HG02798 (cell line): ENCODE measurements around the gene KIAA1549.
"Not testable (repeated sequence)": the region's sequence is repeated elsewhere in the genome, so short reads cannot be mapped to it uniquely, and the experiment has no call there.

Source experiments
- ATAC-seq: cut with Tn5 transposase; IDR thresholded peaks from one replicate; pipeline ENCODE4 v1.9.1; 2021; ENCODE audit warnings: mild to moderate bottlenecking; ENCODE audit not compliant: unreplicated experiment, poor library complexity

KIAA1549 gene

DNA sequence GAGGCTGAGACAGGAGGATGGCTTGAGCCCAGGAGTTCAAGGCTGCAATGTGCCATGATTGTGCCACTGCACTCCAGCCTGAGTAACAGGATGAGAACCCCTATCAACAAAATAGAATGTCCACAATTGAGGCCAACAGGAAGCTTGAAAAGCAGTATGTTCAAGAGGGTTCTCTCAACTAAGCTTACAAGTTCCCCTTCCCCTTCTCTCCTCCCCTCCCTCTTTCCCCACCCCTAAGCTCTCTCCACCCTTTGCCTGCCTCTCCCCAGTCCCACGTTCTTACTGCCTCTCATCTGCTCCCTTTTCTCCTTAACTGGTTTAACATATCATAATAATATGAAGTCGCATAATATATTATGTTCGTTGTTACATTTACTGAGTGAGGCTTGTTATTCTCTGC, 35.4 kb downstream of the KIAA1549 start:
- ATAC-seq: no peak

DNA sequence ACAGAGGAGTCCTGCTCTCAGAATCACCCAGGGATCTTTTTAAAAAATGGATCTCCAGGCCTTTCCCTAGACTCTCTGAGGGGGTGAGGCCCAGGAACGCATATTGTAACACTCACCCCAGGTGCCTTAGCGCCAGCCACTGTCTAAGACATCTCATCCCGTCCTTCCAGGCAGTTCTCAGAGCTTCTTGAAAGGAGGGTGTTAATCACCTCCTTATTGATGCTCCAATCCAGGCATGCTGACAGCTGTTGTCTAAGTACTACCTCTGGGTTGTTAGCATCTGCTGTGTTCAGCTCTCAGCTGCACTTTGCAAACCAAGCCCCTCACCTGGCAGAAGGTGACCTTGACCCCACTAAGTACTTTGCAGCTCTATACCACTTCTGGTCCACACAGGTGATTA, 36.0 kb downstream of the KIAA1549 start:
- no peak for ATAC-seq

DNA sequence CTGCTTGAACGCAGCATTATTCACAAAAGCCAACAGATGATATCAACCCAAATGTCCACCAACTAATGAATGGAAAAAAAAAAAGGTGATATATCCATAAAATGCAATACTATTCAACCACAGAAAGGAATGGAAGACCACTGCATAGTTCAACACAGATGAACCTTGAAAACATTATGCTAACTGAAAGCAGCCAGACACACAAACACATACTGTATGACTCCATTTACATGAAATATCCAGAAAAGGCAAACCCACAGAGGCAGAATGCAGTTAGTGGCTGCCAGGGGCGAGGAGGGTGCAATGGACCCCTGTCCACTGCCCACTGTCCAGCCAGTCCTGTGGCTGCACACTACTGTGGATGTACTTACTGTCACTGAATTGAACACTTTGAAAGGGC, 36.6 kb downstream of the KIAA1549 start:
- ATAC-seq: no peak

DNA sequence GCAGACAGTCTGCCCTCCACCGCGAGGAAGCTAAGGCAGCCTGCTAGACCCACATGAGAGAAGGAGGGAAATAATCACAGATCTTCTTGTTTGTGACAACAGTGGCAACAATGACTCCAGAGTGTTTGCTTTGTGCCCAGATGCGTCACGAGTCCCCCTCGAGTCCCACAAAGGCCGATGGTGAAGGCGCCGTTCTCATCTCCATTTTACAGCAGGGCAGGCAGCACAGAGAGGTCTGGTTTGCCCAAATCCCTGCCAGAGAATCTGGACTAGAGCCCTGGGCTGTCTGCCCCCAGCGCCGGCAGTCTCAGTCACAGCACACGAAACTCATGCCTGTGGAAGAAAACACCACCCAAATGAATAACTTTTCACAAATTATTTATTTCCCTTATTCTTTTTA, 38.1 kb downstream of the KIAA1549 start:
- ATAC-seq: no peak

DNA sequence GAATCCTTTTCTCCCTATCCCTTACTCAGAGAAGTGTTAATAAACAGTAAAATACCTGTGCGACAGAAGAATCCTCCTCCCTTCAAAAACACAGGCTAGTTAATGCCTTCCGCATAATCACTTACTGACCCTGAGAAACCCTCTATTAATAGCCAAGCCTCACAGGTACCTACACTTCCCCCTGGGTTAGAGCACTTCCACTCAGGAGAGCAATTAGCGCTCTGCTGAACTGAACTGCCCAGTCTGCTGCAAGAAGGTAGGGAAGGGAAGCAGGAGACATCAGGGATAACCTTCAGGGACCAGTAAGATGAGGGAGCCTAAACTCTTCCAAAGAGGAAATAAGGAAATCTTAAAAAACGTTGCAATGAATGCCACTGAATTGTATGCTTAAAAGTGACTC, 39.6 kb downstream of the KIAA1549 start:
- no peak for ATAC-seq

DNA sequence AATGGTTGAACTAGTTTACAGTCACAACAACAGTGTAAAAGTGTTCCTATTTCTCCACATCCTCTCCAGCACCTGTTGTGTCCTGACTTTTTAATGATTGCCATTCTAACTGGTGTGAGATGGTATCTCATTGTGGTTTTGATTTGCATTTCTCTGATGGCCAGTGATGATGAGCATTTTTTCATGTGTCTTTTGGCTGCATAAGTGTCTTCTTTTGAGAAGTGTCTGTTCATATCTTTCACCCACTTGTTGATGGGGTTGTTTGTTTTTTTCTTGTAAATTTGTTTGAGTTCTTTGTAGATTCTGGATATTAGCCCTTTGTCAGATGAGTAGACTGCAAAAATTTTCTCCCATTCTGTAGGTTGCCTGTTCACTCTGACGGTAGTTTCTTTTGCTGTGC, 40.6 kb downstream of the KIAA1549 start:
- ATAC-seq: not testable (repeated sequence)

DNA sequence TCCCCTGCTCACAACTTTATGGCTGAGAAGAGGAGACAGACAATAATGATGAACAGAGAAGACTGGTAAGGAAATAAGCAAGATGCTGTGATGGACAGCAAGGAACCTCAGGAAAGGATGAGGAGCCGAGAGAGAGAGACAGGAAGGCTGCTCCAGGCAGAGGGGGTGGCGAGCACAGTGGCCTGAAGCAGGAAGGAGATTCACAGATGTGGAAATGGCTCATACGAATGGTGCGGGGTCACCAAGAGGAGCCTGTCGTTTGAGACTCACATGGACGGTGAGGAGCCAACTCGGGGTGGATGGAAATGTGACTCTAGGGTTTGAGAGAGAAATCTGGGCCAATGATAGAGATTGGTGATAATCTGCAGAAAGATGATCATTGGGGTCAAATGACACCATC, 43.7 kb downstream of the KIAA1549 start:
- no peak for ATAC-seq

DNA sequence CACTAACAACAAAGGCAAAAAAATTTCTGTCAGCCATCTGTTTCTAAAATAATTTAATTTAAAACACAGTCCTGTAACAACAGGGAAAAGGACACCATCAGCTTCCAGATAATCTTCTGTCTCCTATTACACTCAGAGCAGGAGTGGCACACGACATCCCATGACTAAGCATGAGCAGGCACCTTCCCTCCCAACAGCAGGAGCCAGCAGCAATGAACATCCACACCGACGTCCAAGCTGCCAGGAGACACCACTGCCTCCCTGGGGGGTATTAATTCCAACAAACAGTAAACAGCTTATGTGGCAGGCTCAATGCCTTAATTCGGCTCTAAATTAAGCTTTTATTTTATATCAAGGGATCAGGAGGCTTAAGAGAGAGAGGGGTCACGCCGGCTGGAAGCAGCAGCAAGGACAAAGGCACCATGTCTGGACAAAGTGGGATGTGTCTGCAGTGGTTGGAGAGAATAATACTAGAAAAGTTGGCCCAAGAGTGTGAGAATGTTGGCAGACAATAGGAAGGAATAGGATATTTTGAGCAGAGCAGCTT, 45.7 kb downstream of the KIAA1549 start:
- no peak for ATAC-seq

DNA sequence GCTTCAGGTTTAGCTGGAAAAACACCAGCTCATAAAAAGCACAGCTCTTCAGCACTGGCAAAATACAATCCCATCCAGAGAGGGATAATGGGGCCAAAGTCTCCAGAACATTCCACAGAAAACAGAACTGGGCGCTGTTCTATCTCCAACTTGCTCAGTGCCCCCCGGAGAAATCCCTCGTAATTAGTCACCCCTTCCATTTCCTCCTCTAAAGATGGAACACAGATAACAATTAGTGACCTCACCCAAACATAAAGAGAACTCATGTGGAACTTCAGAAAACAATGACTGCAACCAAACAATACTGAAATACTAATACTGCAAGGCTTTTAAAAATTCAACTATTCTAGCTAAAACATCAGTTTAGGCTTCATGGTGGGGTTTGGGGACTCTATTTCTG, 46.3 kb downstream of the KIAA1549 start:
- ATAC-seq: no peak

DNA sequence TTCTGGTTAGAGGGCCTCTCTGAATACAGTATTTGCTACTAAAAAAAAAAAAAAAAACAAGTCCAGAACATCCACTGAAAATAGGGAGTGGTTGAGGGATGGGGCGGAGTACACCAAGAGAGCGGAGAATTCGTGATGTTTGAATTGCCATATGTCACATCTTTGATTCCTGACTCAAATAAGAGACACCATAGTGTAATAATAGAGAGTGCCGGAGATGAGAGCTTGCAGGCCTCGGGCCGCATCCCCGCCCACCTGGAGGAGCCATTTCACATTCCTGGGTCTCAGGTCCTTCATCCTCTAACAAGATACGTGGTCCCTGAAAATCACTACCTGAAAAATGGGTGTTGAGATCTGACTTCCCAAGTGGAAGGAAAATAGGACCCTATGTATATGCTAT, 46.8 kb downstream of the KIAA1549 start:
- no peak for ATAC-seq

DNA sequence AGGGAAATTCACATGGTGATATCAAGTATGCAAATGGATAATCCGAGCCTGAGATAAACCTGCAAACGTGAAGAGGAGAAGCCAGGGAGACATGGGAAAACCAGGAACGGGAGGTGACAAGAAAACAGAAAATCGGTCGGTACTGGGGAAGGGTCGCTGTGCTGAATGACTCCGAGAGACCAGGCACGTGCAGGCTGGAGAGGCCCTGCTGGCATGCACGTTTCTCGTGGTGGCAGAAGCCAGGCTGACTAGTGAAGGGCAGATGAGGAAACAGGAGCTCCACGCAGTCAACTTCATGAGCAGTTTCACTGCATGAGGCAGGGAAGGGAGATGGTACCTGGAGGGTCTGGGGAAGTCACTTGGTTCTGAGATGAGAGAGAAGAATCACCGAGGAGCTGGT, 48.3 kb downstream of the KIAA1549 start:
- no peak for ATAC-seq

DNA sequence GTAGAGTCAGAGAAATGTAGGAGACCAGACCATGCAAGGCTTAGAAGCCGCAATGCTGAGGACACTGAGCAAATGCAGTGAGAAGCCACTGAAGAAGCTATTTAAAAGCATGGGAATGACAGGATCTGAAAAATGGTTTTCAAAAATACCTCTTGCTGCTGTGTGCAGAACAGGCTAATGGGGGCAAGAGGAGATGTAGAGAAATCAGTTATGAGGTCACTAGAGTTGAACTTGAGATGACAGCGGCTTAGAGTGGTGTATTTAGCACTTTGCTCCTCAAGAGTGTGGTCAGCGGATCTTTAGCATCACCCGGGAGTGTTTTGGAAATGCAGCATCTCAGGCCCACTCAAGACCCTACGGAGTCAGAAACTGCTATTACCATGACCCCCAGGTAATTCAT, 48.8 kb downstream of the KIAA1549 start:
- ATAC-seq: no peak

DNA sequence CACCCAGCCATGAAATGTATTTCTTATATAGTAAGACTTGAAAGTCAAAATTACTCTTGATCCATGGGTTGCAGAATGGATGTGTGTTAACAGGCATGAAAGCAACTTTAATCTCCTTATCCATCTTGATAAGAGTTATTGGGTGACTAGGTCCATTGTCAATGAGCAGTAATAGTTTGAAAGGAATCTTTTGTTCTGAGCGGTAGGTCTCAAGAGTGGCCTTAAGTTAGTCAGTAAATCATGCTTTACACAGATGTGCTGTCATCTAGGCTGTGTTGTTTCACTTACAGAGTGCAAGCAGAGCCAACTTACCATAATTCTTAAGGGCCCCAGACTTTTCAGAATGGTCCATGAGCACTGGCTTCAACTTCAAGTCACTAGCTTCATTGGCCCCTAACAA, 51.2 kb downstream of the KIAA1549 start:
- ATAC-seq: no peak

DNA sequence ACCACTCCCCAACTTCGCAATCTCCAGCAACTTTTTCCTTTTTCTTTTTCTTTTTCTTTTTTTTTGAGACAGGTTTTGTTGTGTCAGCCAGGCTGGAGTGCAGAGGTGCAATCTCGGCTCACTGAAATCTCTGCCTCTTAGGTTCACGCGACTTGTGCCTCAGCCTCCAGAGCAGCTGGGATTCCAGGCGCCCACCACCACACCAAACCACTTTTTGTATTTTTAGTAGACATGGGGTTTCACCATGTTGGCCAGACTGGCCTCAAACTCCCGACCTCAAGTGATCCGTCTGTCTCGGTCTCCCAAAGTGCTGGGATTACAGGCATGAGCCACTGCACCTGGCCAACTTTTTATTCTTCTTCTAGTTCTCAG, 55.0 kb downstream of the KIAA1549 start:
- no peak for ATAC-seq

DNA sequence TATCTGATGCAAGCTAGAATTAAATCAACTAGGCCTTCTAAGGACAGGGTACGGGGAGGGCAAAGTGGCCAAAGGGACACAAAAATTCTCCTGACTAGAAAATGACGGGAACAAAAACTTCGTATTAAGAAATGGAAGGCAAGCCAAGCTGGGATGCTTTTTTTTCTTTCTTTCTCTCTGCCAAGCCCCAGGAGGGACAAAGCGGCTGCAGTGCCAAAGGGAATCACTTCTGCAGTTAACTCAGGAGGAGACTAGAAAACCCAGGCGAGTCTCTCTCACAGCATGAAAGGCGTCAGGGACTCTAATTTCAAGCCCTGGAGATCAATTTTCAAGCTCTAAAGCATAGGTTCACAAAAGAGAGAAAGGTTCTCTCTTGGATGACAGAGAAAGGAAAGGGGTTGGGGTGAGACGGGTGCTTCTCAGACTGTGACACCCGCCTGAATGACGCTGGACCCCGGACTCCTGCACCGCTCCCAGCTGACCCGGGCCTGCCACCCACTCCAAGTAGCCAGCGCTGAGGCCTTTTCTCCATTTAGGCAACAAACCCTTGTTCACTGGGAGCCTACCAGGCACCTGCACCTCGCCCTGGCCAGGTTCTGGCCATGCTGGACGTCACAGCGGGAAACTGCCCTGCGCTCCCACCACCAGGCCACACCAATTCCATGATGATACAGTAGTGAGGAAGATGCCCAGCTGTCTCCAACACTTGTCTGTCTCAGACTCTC, 56.5 kb downstream of the KIAA1549 start:
- ATAC-seq: no peak

DNA sequence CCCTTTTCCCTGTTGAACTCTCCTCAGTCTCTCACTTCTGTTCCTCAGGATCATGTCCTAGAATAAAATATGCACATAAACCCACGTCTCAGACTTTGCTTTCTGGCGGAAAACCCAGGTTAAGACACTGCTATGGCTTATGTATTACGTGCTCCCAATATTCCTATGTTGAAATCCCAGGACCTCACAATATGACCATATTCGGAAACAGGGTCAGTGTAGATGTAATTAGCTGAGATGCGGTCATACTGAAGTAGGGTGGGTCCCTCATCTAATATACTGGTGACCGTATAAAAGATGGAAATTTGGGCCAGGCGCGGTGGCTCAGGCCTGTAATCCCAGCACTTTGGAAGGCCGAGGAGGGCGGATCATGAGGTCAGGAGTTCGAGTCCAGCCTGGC, 59.9 kb downstream of the KIAA1549 start:
- ATAC-seq: no peak

DNA sequence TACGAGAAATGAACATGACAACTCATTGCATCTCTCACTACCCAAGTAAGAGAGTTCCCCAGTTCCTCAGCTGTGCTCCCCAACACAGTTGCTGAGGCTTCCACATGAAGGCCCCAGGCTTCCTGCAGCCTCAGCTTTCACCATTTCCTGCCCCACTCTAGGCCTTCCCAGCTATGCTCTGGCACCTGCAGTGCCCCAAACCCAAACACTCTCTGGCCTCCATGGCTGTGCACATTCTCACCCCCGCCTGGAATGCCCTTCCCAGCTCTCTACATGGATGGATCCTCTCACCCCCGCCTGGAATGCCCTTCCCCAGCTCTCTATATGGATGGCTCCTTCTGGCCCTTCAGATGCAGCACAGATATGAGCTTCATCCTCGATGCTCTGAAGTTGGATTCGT, 61.3 kb downstream of the KIAA1549 start:
- no peak for ATAC-seq

DNA sequence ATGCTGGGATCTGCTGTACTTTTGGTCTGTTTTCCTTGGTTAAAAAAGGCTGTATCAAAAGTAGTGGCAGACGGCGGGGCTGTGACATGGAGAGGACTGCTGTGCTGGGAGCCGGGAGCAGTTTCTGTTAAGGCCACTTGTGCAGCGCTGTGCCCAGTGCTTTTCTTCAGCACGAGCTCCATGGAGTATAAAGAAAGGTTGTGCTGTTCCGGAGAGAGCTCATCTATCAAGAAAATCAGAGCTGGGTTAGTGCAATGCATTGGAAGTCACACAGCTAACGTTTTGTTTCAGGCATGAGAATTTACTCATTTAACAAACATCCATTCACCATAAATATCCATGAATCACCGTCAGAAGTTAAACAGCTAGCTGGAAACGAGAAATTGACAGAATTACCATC, 62.0 kb downstream of the KIAA1549 start:
- no peak for ATAC-seq

DNA sequence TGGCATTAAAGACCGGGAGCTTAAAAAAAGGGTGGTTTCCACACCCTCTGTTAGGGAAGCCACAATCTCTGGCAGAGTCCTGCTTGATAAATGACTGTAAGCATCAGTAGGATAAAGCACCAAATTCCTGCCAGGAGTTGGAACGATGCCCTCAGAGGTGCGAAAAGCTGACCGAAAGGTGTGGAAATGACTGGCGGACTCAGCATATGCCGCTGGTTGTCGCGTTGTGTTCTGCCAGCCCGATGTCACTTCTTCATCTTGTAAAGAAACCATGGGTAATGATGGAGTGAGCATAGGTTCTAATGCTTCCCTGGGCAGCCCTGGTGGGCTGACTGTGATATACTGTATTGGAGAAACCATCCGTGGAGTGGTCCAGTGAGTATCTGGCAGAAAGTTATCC, 62.4 kb downstream of the KIAA1549 start:
- ATAC-seq: no peak

DNA sequence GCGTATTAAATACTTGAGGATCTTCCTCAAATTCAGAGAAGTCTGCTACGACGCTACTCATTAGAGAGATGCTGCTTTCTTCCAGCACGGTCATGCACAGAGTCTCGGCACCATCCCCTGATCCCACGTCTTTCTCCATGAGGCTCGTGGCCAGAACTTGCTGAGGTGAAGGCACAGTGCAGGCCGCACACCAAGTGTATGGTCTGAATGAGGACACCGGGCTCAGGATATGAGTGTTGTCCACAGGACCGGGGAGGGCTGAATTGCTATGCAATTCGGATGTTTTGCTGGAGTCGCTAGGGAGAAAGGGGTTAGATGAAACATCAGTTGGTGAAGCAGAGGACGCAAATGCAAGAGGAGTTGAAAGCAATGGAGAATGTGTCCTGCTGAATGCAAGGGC, 63.0 kb downstream of the KIAA1549 start:
- ATAC-seq: no peak

DNA sequence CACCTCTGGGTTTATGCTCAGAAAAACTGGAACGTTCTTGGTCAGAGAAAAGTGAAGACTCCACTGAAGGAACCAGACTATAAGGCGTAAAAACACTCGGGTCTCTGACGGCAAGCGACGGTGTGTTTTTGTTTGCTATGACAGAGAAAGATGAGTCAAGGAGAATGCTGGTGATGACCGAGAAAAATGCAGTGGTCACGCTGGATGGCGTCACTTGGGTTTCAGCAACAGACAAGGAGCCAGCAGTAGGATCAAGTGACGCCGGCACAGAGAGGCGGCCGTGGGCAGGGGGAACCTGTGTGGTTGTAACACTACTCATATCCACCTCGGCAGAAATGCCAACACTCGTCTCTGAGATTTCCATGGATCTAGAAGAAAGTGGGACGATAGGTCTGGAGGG, 63.4 kb downstream of the KIAA1549 start:
- no peak for ATAC-seq

DNA sequence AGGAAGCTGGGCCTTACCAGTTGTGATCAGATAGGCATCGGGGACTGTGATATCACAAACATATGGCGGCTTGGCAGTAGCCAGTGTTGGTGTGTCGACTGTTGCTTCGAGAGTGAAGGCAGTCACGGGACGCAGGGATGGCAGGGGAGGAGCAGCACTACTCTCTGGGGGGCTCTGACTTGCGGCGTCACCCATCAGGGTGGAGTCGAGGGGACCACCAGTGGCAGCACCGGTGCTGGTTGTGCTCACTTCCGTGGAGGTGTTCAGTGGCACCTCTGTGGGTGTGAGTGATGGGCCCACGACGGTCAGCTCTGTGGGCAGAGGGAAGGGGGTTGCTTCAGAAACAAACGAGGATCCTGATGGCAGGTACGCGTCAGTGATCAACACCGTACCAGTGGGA, 64.5 kb downstream of the KIAA1549 start:
- no peak for ATAC-seq

DNA sequence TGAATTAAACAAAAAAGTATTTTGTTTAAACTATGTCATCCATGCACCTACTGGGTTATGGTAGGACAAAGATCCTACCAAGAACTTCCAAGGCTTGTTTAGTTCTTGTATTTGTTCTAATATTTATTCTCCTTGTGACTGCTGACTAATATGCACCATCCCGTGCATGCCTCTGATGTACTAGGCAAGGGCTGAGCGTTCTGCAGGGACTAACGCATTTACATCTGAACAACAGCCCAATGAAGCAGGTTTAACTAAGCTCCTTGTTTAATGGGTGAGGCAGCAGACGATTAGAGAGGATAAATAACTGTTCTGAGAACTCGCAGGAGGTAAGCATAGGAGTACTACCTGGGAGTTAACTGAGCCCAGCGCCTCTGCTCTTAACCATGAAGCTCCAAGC, 64.9 kb downstream of the KIAA1549 start:
- ATAC-seq: no peak
